VCaP (cell line): ENCODE measurements around the gene RER1.

Experiments
- H3K27ac ChIP-seq: fragments of 450-650 bp; 2 replicates; pipeline ENCODE4 v1.5.1; 2017
- CTCF ChIP-seq: fragments of 450-650 bp; conservative IDR thresholded peaks from 2 replicates; pipeline ENCODE4 v1.5.1; 2017; ENCODE audit warnings: mild to moderate bottlenecking, moderate library complexity

Gene RER1

GRCh38 chr1:2385606-2386280 is 5.9 kb upstream of the RER1 start:
- no peak overlapping the region for H3K27ac ChIP-seq
- TF ChIP-seq CTCF: no peak

GRCh38 chr1:2386636-2387611 is 4.7 kb upstream of the RER1 start:
- no peak overlapping the region for H3K27ac ChIP-seq
- no peak for TF ChIP-seq CTCF

GRCh38 chr1:2388004-2388913 is 3.4 kb upstream of the RER1 start:
- no peak overlapping the region for H3K27ac ChIP-seq

GRCh38 chr1:2389644-2390043 is 2.0 kb upstream of the RER1 start:
- H3K27ac ChIP-seq: no peak overlapping the region

More at GRCh38 chr1:2388004-2388913, 3.4 kb upstream of the RER1 start:
- TF ChIP-seq CTCF: no peak

GRCh38 chr1:2391931-2392509 is 379 bp downstream of the RER1 start:
- no peak for TF ChIP-seq CTCF
- peak overlapping the region; percentile 93 for H3K27ac ChIP-seq

More at GRCh38 chr1:2389644-2390043, 2.0 kb upstream of the RER1 start:
- TF ChIP-seq CTCF: no peak

- no peak for TF ChIP-seq CTCF
- peak overlapping the region; percentile 93 for H3K27ac ChIP-seq
These were observed 1.0 kb downstream of the RER1 start for GRCh38 chr1:2392686-2393085.
